Ishikawa (cell line): ENCODE results near the gene HES1.

ENCODE experiments used
- CEBPB ChIP-seq: IDR thresholded peaks from 2 replicates; pipeline ENCODE4 v1.6.1; 2012
- EGR1 ChIP-seq: IDR thresholded peaks from 2 replicates; pipeline ENCODE4 v1.6.1; 2012
- EP300 ChIP-seq: IDR thresholded peaks from 2 replicates; pipeline ENCODE4 v1.6.1; 2012; ENCODE audit warnings: borderline replicate concordance
- FOXM1 ChIP-seq: IDR thresholded peaks from 2 replicates; pipeline ENCODE4 v1.6.1; 2012; ENCODE audit warnings: low read depth, borderline replicate concordance

DNA sequence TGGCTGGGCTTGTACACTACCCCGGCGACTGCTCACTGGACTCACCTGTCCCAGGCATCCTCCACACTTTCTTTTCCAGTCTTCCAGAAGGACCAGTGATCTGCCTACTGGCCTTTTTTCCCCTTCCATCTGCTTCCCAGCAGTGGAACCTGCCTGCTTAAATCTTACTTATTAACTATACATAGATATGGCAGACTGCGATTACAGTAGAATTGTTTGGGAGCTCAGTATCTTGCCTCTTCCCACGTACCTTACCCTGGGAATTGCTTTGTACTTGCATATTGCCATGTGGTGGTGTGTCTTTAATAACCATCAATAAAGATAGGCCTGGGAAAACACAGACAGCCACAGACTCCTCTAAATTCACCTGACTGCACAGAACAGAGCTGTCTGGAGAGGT is 11.8 kb upstream of the HES1 start:
- no peak for TF ChIP-seq EP300
- TF ChIP-seq CEBPB = no peak
- TF ChIP-seq FOXM1 = no peak
- no peak for TF ChIP-seq EGR1
